Measurements from ENCODE around the gene PCBP3. TPM values are rescaled to one million over a fixed set of nuclear protein-coding genes. Genes with fewer than 3 reads are reported as not detected.

Gene PCBP3
- total RNA-seq, 1 experiment from 2014 or later: 10.9 TPM

DNA sequence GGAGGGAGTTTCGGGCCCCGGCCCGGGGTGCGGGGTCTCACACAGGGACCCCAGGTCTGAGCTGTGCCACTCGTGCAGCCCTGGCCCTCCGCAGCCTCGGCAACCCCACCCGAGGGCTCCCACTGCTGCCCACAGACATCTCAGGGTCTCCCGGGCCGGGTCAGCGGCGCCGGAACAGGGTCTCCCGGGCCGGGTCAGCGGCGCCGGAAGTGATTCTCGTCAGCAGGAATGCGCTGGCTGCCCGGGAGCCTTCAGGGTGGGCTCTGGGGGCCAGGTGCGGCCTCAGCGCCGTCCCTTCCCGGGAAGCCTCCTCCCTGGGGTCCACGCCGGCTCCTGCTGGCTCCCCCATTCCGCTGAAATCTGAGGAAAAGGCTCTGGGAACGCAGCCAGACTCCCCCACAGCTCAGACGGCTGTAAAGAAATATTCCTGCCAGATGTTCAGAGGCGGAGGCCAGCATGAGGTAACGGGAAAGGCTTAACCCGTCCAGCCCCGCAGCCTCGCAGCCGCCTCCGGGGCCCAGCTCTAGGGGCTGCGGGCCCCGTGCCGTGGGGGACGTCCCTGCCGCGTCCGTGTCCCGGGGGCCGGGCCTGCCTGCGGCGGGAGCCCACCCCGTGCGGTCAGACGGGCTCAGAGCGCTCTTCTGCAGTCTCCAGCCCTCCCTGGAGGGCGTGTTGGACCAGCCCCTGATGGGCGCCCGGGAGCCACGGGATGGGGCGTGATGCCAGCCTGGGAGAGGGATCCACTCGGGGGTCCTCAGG is 329.4 kb downstream of the PCBP3 start:
- H3K56ac ChIP-seq (ENCODE audit: insufficient read length, low read depth, low read length): no peak overlapping the region
- no peaks in the 10 kb centered on the region for H3K27me3 ChIP-seq (ENCODE audit: insufficient read depth, low read length)
- no peak overlapping the region for H3K27ac Mint-ChIP-seq
- peak overlapping the region; percentile 82 for H3K4me2 ChIP-seq (ENCODE audit: insufficient read depth, insufficient read length, low read length)
- no peak overlapping the region for H3K9ac ChIP-seq (ENCODE audit: extremely low read depth, insufficient read length, low read length)
- H4K8ac ChIP-seq (replicated peaks; ENCODE audit: insufficient read length, low read depth, low read length): no peak overlapping the region
- H3K79me2 ChIP-seq (ENCODE audit: insufficient read depth, low read length): no peaks in the 10 kb centered on the region
- no peak overlapping the region for H2BK5ac ChIP-seq (ENCODE audit: insufficient read length, low read length)
- H2BK20ac ChIP-seq (ENCODE audit: low read depth, low read length, poor library complexity, severe bottlenecking): no peak overlapping the region
- no peak overlapping the region for H3K27ac ChIP-seq (ENCODE audit: insufficient read length, low read depth, low read length)
- no peak overlapping the region for H2AK5ac ChIP-seq (ENCODE audit: insufficient read length, low read length)
- peak overlapping the region; percentile 54; the same call in 1 of the 2 replicates for H3K14ac ChIP-seq (ENCODE audit: insufficient read depth, low read length)
- H3K36me3 Mint-ChIP-seq (ENCODE audit: insufficient read depth in 1 of 3, low read depth in 3 of 3): no peaks in the 10 kb centered on the region
- H3K4me1 ChIP-seq (ENCODE audit: insufficient read depth, low read length): no peaks in the 10 kb centered on the region; the same call in 1 of the 2 replicates
- peaks cover 18 to 20% of the 10 kb centered on the region in 2 experiments for H3K4me1 Mint-ChIP-seq
- H3K9me3 ChIP-seq (ENCODE audit: control insufficient read depth, low read depth, low read length): no peaks in the 10 kb centered on the region
- no peak overlapping the region for H3K4ac ChIP-seq (ENCODE audit: low read depth, low read length)
- peaks cover 8% of the 10 kb centered on the region for H3K27me3 Mint-ChIP-seq (ENCODE audit: low read depth)
- no peak overlapping the region for H4K5ac ChIP-seq (ENCODE audit: insufficient read length, low read depth, low read length)
- no peaks in the 10 kb centered on the region for H3K79me1 ChIP-seq (ENCODE audit: insufficient read depth, low read depth, low read length, poor library complexity, severe bottlenecking)
- TF ChIP-seq, protein P1, sequence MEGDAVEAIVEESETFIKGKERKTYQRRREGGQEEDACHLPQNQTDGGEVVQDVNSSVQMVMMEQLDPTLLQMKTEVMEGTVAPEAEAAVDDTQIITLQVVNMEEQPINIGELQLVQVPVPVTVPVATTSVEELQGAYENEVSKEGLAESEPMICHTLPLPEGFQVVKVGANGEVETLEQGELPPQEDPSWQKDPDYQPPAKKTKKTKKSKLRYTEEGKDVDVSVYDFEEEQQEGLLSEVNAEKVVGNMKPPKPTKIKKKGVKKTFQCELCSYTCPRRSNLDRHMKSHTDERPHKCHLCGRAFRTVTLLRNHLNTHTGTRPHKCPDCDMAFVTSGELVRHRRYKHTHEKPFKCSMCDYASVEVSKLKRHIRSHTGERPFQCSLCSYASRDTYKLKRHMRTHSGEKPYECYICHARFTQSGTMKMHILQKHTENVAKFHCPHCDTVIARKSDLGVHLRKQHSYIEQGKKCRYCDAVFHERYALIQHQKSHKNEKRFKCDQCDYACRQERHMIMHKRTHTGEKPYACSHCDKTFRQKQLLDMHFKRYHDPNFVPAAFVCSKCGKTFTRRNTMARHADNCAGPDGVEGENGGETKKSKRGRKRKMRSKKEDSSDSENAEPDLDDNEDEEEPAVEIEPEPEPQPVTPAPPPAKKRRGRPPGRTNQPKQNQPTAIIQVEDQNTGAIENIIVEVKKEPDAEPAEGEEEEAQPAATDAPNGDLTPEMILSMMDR (conservative IDR thresholded peaks at IDR 0.05): no peak
- DNase-seq: no peak
- no peak overlapping the region for H2BK120ac ChIP-seq (ENCODE audit: low read depth, low read length, poor library complexity, severe bottlenecking)
- H4K20me1 ChIP-seq (ENCODE audit: control insufficient read depth, insufficient read depth, insufficient read length): no peaks in the 10 kb centered on the region
- H3K23me2 ChIP-seq (ENCODE audit: insufficient read length, low read depth, low read length, poor library complexity, severe bottlenecking): peaks cover 27% of the 10 kb centered on the region
- H3K23ac ChIP-seq (ENCODE audit: insufficient read length, low read depth, low read length): no peak overlapping the region
- H3T11ph ChIP-seq (ENCODE audit: low read length): no peak overlapping the region
- no peak overlapping the region for H2BK12ac ChIP-seq (ENCODE audit: insufficient read length, low read depth, low read length)
- no peak overlapping the region for H2AFZ ChIP-seq (ENCODE audit: low read length)
- H3K4me3 Mint-ChIP-seq: peak overlapping the region; percentile 38 to 67; a peak in 3 of 5 replicates
- H3K9me3 Mint-ChIP-seq: no peaks in the 10 kb centered on the region; a peak in 1 of 5 replicates
- no peak overlapping the region for H4K91ac ChIP-seq (ENCODE audit: insufficient read length, low read depth, low read length)
- no peak overlapping the region for H2BK15ac ChIP-seq (ENCODE audit: low read depth, low read length)
- H3K18ac ChIP-seq (ENCODE audit: insufficient read length, low read depth, low read length): no peak overlapping the region
- WGBS (ENCODE audit: extremely low coverage, insufficient read length, low lambda C conversion rate): no CpG with 5 or more reads among the region's 58 CpGs
